Measurements from ENCODE around the gene IL10RB. TPM values are rescaled to one million over a fixed set of nuclear protein-coding genes. Genes with fewer than 3 reads are reported as not detected.

Gene IL10RB
- total RNA-seq, 1 donor from 2014 or later = 13.8 TPM

- Mint-ChIP-seq H3K4me1 (ENCODE audit: unreplicated experiment) (peaks cover 23% of the 10 kb centered on the region), H3K36me3 (peaks cover 24% of the 10 kb centered on the region), H3K27me3 (no peaks in the 10 kb centered on the region), H3K4me3 (peak overlapping the region; percentile 74), H3K27ac (peak overlapping the region; percentile 79), H3K9me3 (no peaks in the 10 kb centered on the region)
- no peak for TF ChIP-seq CTCF (conservative IDR thresholded peaks at IDR 0.05)
- DNase-seq (ENCODE audit: extremely low spot score, unreplicated experiment) = no peak
Observed at GRCh38 chr21:33268737-33269441, 2.7 kb downstream of the IL10RB start.

GRCh38 chr21:33270986-33271385 is 4.8 kb downstream of the IL10RB start:
- Mint-ChIP-seq H3K27me3 (no peaks in the 10 kb centered on the region), H3K4me1 (ENCODE audit: unreplicated experiment) (peaks cover 12% of the 10 kb centered on the region), H3K36me3 (peaks cover 25% of the 10 kb centered on the region), H3K4me3 (no peak overlapping the region), H3K9me3 (no peaks in the 10 kb centered on the region), H3K27ac (no peak overlapping the region)
- no peak for DNase-seq (ENCODE audit: extremely low spot score, unreplicated experiment)
- TF ChIP-seq CTCF (conservative IDR thresholded peaks at IDR 0.05) = no peak

GRCh38 chr21:33273044-33273443 is 6.9 kb downstream of the IL10RB start:
- Mint-ChIP-seq H3K36me3 (peaks cover 30% of the 10 kb centered on the region), H3K4me1 (ENCODE audit: unreplicated experiment) (peaks cover 5% of the 10 kb centered on the region), H3K4me3 (no peak overlapping the region), H3K9me3 (no peaks in the 10 kb centered on the region), H3K27me3 (no peaks in the 10 kb centered on the region), H3K27ac (no peak overlapping the region)
- TF ChIP-seq CTCF (conservative IDR thresholded peaks at IDR 0.05) = no peak
- no peak for DNase-seq (ENCODE audit: extremely low spot score, unreplicated experiment)

GRCh38 chr21:33278721-33279120 is 12.6 kb downstream of the IL10RB start:
- DNase-seq (ENCODE audit: extremely low spot score, unreplicated experiment) = no peak
- TF ChIP-seq CTCF (conservative IDR thresholded peaks at IDR 0.05) = no peak
- peaks cover 33% of the 10 kb centered on the region for H3K36me3 Mint-ChIP-seq
- no peaks in the 10 kb centered on the region for H3K27me3 Mint-ChIP-seq
- peaks cover 3% of the 10 kb centered on the region for H3K4me1 Mint-ChIP-seq (ENCODE audit: unreplicated experiment)
- H3K9me3 Mint-ChIP-seq = no peaks in the 10 kb centered on the region
- H3K27ac Mint-ChIP-seq = no peak overlapping the region
- H3K4me3 Mint-ChIP-seq = no peak overlapping the region

- Mint-ChIP-seq H3K36me3 (peaks cover 34% of the 10 kb centered on the region), H3K27ac (no peak overlapping the region), H3K4me3 (no peak overlapping the region), H3K27me3 (no peaks in the 10 kb centered on the region), H3K9me3 (no peaks in the 10 kb centered on the region), H3K4me1 (ENCODE audit: unreplicated experiment) (peaks cover 3% of the 10 kb centered on the region)
- DNase-seq (ENCODE audit: extremely low spot score, unreplicated experiment) = no peak
- TF ChIP-seq CTCF (conservative IDR thresholded peaks at IDR 0.05) = no peak
Observed at GRCh38 chr21:33279330-33279820, 13.2 kb downstream of the IL10RB start.

All from type B pancreatic cell (in vitro differentiated cells).